NCI-H1436 treated with DMSO at 0.1 percent for 48 hours (cell line): ENCODE results near the gene CORO6.

Experiments used
- DNase-seq: peaks from one replicate; lab custom pipeline; 2025; lab: John Stamatoyannopoulos, UW

Gene CORO6

DNA sequence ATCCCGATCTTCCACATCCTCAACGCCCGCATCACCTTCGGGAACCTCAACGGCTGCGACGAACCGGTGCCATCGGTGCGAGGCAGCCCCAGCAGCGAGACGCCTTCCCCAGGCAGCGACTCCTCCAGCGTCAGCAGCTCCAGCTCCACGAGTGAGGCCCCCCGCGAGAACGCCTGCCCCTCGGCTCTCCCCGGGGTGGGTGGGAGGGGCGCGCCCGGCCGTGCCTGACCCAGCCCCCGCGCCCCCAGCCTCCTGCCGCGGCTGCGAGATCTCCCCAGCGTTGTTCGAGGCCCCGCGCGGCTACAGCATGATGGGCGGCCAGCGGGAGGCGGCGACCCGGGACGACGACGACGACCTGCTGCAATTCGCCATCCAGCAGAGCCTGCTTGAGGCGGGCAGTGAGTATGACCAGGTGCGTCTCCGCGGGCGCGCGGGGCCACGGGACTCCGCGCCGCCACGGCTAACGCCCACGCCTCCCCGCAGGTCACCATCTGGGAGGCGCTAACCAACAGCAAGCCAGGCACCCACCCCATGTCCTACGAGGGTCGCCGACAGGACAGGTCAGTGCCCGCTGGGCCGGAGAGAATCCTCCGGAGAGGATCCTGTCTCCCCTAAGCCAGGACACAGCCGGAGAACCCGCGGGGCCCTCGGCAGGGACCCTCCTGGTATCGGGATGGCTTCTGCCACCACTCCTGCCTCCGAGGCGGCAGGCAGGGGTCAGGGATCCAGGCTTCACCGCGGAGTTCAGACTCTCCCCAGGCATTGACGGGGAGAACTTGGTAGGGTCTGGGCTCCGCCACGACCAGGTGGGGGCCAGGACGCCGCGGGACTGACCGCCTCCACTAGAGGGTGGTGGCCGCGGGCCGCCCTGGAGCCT is 10.1 kb downstream of the CORO6 start:
- DNase-seq, result no peak

DNA sequence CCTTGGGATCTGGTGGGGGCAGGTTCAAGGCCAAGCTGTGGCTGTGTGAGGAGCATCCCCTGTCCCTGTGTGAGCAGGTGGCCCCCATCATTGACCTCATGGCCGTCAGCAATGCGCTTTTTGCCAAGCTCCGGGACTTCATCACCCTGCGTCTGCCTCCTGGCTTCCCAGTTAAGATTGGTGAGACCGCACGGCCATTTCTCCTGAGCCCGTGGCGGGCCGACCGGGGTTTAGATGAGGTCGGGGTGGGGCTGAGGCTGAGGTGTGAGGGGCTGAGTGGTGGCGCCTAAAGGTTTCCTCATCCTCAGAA is 10.7 kb downstream of the CORO6 start:
- no peak for DNase-seq

DNA sequence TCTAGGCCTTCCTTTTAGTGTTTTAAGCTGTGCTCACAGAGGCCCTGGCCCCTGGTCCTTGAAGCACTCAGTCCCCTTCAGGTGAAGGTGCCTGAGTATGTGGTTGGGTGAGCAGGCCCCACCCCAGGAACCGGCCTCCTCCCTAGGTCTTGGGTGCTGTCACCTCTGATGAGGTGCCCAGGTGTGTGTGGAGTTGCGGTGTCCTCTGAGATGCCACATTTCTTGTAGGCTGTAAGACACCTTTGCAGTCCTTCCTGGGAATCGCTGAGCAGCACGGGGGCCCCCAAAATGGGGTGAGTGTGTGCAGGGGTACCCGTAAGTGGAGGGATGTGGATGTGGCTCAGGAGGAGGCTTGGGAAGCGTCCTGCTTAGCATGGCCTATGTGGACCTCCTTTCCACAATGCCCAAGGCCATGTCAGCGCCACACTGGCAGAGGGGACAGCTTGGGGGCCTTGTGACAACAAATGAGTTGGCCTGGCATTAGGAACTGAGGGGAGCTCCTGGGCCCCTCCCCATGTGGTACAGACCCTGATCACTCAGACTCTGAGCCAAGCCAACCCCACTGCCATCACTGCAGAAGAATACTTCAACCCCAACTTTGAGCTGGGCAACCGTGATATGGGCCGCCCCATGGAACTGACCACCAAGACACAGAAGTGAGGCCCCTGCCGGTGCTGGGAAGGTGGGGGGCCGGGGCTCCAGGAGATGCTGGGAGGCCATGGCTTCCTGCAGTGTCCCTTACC is 11.2 kb downstream of the CORO6 start:
- DNase-seq, result no peak

DNA sequence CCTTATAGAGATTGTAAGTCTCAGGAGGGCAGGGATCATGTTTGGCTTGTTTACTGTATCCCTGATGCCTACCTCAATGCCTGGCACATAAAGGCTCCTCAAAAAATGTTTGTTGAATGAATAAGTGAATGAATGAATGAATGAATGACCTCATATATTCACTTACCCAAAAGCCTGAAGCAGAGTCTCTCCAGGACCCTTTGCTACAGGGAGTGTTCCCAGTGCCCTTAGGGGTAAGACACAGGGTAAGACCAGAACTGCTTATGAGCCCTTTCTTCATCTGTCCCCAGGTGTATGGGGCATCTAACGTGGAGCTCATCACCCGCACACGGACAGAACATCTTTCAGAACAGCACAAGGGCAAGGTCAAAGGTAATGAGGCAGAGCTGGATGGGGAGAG is 12.3 kb downstream of the CORO6 start:
- DNase-seq, result no peak

DNA sequence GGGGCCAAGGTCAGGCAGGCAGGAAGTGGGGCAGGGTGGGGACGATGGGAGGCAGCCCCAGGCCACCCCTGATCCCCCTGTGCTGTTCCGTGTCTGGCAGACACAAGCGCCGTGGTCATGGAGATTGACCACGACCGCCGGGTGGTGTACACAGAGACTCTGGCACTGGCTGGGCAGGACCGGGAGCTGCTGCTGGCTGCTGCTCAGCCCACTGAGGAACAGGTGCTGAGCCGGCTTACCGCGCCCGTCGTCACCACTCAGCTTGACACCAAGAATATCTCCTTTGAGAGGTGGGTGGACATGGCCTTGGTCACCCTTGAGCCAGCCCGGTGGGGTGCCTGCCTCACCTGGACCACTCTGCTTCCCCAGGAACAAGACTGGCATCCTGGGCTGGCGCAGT is 13.7 kb downstream of the CORO6 start:
- no peak for DNase-seq

DNA sequence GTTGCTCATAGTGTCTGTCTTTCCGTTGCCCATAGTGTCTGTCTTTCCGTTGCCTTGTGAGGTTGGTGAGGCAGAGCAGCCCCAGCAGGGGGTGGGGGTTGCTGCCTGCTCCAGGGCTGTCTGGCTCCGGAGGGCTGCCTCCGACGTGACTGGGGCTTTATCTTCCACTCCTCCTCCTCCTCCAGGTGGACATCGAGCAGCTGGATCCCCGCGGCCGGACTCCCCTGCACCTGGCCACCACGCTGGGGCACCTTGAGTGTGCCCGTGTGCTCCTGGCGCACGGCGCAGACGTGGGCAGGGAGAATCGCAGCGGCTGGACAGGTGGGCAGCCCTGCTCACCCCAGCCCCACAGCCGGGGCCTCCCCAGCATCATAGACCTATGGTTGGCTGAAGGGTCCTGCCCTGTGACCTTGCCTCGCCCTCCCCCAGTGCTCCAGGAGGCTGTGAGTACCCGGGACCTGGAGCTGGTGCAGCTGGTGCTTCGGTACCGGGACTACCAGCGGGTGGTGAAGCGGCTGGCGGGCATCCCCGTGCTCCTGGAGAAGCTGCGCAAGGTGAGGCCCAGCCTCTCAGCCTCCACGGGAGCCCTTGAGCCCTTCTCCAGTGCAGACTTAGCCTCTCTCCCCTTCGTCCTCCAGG is 15.0 kb downstream of the CORO6 start:
- no peak for DNase-seq

DNA sequence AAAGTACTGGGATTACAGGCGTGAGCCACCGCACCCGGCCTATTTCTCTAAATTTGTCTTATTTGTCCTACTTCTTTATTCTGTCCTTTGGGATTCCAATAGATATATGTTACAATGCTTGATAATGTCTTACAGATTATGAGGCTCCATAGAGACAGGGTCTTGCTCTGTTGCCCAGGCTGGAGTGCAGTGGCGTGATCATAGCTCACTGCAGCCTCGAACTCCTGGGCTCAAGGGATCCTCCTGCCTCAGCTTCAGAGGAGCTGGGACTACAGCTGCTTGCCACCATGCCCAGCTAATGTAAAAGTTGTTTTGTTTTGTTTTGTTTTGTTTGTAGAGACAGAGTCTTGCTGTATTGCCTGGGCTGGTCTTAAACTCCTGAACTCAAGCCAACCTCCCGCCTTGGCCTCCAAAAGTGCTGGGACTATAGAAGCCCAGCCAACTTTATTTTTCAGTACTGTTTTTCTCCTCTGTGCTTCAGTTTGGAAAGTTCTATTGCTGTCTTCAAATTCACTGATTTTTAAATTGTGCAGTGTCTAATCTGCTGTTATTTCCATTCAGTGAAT is 19.5 kb downstream of the CORO6 start:
- DNase-seq, result no peak

DNA sequence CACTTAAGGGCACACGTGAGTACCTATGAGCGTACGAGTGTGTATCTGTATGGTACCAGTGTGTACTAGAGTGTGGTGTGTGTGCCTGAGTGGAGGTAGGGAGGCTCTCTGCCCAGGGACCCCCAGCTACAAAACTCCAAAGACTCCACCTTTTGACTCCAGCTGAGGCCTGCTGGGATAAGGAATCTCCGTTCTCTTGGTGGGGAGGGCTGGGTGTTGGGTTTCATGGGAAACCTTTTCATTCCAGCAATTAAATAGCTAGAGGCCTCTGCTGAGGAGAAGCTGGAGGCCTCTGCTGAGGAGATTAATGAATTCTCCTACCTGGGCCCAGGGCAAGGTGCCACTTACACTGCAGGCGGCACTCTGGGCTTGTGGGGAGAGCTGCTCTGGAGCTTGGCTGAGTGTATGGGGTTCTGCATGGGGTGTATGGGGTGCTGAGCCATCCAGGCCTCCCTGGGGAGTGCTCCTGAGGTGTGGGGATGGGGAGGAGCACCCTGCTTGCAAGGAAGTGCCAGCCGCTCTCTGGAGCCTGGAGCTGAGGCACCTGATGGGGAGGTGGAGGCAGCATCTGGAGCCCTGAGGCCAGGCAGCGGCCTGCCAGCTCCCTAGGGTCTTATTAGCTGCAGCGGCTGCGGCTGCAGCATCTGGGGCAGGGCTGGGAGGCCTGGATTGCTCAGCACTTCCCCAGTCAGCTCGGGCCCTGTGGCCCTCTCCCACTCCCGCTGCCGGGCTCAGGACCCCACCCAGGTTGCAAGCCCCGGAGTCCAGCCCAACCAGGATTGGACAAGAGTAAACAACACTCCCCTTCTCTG is 25.1 kb downstream of the CORO6 start:
- DNase-seq, result no peak

DNA sequence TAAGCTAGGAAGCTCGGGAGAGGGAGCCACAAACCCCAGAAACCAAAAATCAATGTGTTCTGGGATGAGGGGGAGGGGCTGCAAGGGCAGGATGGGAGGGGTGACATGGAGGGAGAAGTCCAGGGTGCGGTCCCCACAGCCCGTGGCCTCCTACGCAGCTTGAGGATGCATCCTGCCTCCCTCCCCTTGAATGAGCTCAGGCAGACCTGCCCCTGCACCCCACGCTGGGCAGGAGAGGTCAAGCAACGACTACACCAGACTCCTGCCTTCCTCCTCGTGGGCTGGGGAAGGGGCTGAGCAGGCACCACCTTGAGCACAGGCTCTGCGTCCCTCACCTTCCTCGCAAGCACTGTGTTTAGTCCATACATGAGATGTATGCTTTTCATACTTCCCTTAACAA is 25.9 kb downstream of the CORO6 start:
- DNase-seq, result no peak

DNA sequence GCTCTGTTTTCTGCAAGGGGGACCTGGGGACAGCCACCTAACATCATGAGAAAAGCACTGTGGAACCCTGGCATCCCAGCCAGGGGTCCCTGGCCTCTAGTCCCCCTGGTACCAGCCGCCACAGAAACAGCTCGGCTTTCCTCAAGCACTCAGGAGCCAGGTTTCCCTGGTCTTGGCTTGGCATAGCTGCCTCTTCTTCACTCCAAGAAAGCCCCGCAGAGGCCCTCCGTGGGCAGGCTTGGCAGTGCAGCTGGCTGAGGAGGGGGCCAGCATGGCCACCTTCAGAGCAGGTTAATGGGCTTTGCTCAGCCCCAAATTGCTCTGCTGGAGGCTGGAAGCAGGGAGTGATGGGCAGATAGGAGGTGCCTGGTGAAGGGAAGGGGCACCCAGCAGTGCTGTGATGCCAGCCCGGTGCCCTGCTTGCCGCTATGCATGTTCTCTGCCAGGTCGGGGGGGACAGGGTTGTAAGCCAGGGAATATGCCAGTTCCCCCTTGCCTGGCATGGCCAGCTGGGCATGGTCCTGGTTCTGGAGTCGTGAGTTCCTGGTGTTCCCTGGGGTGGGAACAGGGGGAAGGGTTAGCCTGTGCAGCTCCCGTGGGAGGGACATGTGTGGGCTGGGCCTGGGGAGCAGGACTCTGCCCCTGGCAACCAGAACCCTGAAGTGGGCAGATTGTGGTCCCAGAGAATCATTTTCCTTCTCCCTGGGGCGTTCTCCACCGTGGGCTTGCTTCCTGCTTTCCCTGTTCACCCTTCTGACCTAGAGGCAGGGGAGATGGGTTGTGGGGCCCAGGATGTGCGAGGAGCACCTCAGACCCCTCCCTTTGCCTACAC is 26.6 kb downstream of the CORO6 start:
- no peak for DNase-seq

DNA sequence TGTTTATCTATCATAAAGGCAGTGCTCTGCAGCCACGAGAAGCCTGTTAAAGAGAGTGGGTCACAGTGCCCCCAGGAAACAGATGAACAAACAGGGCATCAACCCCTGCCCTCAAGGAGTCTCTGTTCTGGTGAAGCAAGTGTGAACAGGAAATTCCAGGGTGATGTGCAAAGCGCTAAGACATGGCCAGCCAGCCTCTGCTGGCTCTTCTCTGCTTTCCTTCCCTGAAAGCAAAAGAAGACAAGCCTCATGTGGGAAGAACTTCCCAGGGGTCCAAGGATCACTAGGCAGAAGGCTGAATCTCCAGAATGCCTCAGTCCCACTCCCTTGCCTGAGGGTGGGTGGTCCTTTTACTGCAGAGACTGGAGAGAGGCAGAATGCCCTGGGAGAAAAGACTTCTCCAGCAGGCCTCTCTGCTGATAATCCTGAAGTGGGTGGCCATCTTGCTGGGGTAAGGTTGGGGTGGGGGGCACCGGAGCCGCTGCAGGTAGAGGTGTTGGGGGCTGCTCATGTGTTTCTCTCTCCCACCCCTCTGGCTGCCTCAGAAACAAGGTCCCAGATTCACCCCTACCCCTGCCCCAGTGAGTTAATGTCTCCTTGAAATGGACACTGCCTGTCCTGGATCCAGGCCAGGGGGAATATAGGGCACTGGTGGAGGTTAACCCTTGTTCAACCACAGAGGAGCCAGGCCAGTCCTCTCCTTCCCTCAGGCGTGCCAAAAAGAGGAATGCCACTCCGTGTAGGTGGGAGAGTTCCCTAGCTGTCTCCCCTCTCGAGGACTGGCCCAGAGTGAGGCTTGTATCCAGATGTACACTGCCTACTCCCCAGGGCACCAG is 27.4 kb downstream of the CORO6 start:
- no peak for DNase-seq

DNA sequence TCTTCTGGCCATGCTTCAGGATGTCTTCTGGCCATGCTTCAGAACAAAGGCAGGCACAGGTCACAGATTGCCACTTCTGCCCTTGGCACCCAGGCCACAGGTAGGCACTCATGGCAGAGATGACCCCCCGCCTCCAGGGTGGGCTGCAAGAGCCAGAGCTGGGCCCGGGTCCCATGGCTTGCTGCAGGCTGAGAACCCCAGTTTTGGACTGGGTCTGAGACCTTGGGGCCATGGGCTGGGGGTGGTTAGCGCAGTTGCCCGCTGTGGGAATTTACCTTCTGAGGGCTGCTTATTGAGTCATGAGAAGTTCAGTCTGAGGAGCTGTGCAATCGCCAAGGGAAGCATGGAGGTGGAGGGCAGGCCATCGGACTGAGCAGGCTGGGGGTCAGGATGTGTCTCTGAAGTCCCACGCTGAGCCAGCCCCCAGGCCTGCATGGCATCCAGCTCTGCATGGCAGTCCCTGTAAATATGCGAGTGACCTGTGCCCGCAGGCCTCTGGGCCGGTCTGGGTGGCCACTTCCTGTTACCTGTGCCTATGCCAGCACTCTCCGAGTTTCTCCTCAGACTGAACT is 28.1 kb downstream of the CORO6 start:
- DNase-seq, result no peak

DNA sequence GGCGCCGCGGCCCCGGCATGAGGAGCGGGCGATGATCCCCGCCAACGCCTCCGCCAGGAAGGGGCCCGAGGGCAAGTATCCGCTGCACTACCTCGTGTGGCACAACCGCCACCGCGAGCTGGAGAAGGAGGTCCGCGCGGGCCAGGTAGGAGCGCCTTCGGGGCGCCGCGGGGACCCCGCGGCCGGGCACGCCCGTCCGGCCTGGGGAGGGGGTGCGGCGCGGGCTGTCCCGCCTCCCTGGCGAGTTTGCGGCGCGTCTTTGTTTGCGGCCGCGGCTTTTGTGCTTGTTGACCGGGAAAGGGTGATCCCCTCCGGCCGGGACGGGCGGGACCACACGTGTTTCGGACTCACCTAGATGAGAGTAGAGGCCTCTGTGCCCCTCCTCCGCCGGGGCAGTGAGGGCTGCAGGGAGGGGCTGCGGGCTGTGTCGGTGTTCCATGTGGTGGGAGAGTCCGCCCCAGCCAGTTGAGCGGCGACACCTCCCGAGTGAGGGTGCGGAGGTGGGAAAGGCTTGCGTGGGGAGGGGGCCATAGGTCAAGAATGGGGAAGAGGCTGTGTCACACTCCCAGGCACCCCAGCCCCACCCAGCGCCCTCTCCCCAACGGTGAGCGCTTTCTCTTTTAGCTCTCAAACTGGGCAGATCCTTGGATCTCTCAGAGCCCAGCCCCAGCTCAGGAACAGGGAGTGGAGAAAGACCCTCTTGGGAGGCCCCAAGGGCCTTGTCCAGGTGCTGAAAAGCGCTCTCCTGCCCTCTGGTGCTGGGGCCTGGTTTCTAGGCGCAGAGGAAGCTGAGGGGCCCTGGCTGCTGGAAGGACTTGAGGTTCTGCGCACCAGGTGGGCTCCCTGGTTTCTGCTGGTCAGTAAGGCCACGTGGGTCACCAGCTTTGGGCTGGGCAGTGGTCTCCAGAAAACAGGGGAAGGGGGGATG is 28.9 kb downstream of the CORO6 start:
- no peak for DNase-seq

DNA sequence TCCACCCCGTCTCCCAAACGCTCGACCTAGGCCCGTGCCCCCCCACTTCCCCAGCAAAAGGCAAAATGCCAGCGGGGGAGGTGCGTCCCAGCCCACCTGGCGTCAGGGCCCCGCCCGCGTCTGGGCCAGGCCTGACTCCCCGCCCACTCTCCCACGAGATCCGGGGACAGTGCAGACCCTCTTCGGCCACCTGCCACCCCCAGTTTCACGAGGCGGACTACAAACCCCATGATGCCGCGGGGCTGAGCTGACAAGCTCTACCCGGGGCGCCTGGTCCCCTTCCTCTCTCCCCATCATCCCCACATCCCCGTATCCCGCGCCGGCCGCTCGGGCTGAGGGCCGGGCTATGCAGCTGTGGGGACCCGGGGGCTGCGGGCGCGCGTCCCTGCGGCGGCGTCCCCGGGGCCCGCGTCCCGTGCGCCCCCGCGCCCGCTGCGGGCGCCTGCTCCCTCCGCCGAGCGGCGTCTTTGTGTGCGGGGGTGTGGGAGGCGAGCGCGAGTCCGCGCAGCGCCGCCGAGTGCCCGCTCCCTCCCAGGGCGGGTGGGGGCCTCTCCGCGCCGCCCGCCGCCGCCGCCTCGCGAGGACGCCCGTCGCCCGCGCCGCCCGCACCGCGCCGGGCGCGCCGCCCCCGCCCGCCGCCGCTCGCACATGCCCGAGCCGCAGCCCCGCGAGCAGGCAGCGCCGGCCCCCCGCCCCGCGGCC is 29.7 kb downstream of the CORO6 start, which contains the start of gene ANKRD13B:
TSS of gene ANKRD13B (plus strand) at position 283 of the 702 bp plus-strand sequence. CDS start 490 bp downstream, outside the sequence.
- DNase-seq, result peak; percentile 44

DNA sequence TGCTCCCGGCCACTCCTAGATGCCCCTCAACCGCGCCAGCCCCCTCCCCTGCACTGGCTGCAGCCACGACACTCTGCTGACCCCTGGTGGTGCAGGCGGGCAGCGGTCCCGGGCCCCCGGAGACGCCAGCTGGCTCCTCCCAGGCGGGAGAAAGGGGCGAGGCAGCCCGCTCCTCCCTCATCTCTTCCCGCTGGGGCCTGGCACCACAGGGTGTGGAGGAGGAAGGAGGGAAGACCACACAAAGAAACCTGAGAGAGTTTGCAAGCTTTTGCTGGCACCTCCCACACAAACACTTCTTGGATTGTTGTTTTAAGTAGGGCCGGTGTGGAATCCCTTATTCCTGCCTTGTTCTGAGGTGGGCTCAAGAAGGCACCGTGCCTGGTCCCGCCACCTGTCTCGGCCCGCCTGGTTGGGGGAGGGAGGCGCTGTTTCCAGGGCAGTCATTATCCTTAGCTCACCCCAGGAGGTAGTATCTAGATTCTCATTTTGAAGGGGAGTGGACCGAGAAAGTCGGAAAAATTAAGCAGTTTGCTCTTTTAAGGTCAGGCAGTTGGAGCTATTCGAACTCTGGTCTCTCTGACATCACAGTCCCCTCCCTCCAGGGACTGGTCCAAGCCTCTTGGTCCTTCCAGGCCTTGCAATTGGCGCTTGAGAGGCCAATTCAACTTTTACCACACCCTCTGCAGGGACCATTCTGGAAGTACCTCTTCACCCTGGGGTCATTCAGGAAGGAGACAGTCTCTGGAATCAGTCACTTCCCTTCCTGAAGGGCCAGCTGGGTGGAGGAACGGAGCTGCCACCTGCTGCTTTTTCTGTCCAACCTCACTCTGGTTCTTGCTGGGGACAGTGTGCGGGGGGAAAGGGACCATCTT is 30.7 kb downstream of the CORO6 start:
- DNase-seq, result peak; percentile 90

DNA sequence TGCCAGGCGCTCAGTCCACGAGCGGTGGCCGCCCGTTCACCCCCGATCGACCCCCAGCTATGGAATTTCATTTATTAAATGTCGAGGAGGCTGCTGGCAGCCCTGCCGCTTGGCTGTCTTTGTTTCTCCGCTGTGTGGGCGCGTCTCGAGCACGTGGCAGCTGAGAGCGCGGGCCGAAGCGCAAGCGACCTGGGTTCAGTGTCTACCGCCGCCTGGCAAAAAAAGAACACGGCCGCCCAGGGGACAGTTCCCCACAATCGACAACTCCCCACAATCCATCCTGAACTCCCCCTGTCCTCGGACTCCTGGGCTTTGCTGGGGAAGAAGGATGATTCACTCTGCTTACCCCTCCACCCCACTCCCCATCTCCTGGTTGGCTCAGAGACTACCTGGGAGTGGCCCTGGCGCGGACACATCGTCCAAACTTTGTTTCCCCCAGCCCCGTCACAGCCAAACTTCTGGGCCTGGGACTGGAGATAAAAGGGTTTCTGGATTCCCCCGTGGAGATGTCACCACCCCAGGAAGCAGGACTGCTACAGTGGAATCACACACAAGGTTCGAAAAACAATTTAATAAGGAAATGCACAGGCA is 31.5 kb downstream of the CORO6 start:
- DNase-seq, result no peak
